GM13976 (cell line): Measurements from ENCODE around the gene SNX33.

Experiments
- DNase-seq: peaks from one replicate; pipeline ENCODE4 v3.0.0; 2012; ENCODE audit warnings: low spot score
- in situ Hi-C: fragments of 300-500 bp; cut with MboI; formaldehyde crosslinking; loops from one replicate; pipeline ENCODE4 v1.12.0; 2022; ENCODE audit warnings: low sequenced_read_pairs, mixed read lengths, inconsistent platforms; ENCODE audit not compliant: unreplicated experiment
- TF ChIP-seq, protein P1 (sequence below): IDR thresholded peaks from 2 replicates; pipeline ENCODE4 v1.5.1; 2012; ENCODE audit warnings: borderline replicate concordance, mild to moderate bottlenecking; ENCODE audit not compliant: insufficient read depth; ENCODE audit errors: extremely low read depth, missing control alignments, control extremely low read depth

The SNX33 gene

GRCh38 chr15:75636026-75636425, 11.7 kb upstream of the SNX33 start:
- TF ChIP-seq, protein P1, sequence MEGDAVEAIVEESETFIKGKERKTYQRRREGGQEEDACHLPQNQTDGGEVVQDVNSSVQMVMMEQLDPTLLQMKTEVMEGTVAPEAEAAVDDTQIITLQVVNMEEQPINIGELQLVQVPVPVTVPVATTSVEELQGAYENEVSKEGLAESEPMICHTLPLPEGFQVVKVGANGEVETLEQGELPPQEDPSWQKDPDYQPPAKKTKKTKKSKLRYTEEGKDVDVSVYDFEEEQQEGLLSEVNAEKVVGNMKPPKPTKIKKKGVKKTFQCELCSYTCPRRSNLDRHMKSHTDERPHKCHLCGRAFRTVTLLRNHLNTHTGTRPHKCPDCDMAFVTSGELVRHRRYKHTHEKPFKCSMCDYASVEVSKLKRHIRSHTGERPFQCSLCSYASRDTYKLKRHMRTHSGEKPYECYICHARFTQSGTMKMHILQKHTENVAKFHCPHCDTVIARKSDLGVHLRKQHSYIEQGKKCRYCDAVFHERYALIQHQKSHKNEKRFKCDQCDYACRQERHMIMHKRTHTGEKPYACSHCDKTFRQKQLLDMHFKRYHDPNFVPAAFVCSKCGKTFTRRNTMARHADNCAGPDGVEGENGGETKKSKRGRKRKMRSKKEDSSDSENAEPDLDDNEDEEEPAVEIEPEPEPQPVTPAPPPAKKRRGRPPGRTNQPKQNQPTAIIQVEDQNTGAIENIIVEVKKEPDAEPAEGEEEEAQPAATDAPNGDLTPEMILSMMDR: no peak
- in situ Hi-C loops: loop anchor here (25.0 kb wide), 1 partner anchor 274 kb away; the partner anchor contains the start of gene MAN2C1
- no peak for DNase-seq

DNA sequence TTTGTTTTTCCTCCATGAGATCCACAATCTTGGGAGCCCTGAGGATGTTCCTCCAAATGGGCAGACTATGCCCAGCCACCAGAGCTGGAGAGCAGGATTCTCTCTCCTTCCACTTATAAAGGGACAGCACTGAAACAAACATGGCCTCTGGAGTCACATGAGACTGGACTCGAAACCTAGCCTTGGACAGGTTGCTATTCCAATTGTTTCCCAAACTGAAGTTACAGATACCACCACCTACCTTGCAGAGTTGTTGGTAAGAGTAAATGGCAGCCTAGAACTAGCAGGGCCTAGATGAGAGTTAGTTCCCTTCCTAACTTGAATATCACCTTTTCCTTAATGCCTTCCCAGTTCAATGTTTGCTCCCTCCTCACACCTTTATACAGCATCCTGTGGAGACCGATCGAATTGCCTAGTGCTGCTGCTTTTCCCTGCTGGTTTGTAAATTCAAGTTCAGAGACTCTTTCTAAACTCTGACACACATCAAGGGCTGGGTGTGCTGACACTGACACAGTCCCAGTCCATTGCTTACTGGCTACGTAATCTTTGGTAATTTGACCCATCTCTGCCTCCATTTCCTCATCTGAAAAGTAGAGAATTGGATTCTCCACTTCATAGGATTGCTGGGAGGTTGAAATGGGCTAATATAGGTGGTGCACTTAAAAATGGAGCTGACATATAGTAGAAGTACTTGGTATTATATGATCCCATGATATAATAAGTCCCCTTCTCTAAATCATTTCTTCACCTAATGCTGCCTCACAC, 10.3 kb upstream of the SNX33 start:
- DNase-seq: no peak
- in situ Hi-C loops: loop anchor here (25.0 kb wide), 1 partner anchor 275 kb away; the partner anchor contains the start of gene MAN2C1
- TF ChIP-seq, protein P1: no peak

DNA sequence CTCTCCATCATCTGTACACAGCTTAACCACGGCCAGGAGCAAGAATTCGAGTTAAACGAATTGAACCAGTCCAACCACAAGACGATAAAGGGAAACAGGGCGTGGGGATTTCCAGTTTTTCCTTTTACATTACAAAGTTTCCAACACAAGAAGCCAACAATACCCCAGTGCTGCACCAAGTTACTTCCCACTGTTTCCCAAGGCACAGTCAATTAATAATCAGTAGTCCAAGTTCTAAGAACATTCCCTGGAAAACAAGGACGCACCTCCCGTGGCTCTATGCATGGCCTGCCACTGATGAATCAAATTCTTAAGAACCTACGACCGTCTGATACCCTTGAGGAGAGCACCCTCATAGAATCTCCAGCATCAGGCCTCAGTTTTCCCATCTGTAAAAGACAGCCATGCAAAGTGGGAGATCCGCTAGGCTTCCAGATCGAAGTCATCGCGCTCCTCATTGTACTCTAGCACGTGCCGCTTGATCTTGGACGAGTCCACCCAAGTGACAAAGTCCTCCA, 8.5 kb upstream of the SNX33 start:
- TF ChIP-seq, protein P1: no peak
- DNase-seq: no peak
- in situ Hi-C loops: loop anchor here (25.0 kb wide), 1 partner anchor 277 kb away; the partner anchor contains the start of gene MAN2C1

- in situ Hi-C loops: loop anchor here (25.0 kb wide), 1 partner anchor 278 kb away; the partner anchor contains the start of gene MAN2C1
- TF ChIP-seq, protein P1: no peak
- DNase-seq: peak; percentile 98
These were observed 7.8 kb upstream of the SNX33 start, which contains the start of gene IMP3 for GRCh38 chr15:75639709-75640482. IMP3 (minus strand) TSS chr15:75640224; CDS start chr15:75640168, 56 bp downstream.

DNA sequence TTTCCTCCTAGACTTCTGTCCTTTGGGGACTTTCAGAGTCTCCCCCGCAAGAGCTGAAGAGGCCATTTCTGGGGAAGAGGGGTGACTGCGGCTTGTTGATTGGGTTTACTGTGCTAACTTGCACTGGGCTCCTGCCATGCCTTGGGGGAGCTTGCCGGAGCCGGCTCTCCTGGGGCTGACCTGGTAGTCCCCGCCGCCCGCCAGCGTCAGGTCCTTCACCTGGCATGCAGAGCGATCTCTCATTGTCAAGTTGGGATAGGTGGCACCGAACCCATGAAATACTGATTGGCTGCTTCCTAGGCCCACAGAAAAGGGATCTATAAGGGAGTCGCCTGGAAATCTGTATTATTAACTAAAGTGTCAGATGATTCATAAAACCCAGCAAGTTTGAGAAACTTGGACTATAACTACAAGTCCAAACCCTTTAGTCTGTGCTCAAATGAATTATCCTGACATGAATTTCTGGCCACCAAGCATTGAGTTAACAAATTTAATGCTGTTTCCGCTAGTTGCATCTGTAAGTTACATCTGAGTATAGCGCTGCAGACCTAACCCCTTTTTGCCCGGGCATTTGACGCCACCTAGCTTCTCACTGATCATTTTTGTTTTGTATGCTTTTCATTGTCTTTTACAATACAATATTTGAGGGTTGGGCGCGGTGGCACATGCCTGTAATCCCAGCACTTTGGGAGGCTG, 7.1 kb upstream of the SNX33 start:
- TF ChIP-seq, protein P1: peak; percentile 46
- peak; percentile 68 for DNase-seq
- in situ Hi-C loops: loop anchor here (25.0 kb wide), 1 partner anchor 278 kb away; the partner anchor contains the start of gene MAN2C1

GRCh38 chr15:75641179-75641503, 6.6 kb upstream of the SNX33 start:
- TF ChIP-seq, protein P1: no peak
- no peak for DNase-seq
- in situ Hi-C loops: loop anchor here (25.0 kb wide), 1 partner anchor 279 kb away; the partner anchor contains the start of gene MAN2C1
